Subcutaneous abdominal adipose tissue (tissue), 5 donors: ENCODE measurements around the gene ADORA1.

Source experiments
- H3K27ac ChIP-seq: one replicate; pipeline ENCODE4 v1.7.0; 2013; ENCODE audit warnings: low read depth, mild to moderate bottlenecking, inconsistent platforms, low read length, moderate library complexity
- H3K27me3 ChIP-seq, 5 donors: one replicate each; pipeline ENCODE4 v1.7.0; 2013; ENCODE audit warnings: low read length in 5 of 5, inconsistent platforms in 1 of 5; ENCODE audit not compliant: control insufficient read depth in 5 of 5, insufficient read depth in 4 of 5
- H3K36me3 ChIP-seq, 5 donors: one replicate each; pipeline ENCODE4 v1.7.0; 2013; ENCODE audit warnings: low read length in 5 of 5; ENCODE audit not compliant: control insufficient read depth in 5 of 5, insufficient read depth in 5 of 5
- H3K4me1 ChIP-seq, 5 donors: one replicate each; pipeline ENCODE4 v1.7.0; 2013; ENCODE audit warnings: low read length in 5 of 5, mild to moderate bottlenecking in 3 of 5, moderate library complexity in 1 of 5; ENCODE audit not compliant: control insufficient read depth in 5 of 5, insufficient read depth in 5 of 5
- H3K4me3 ChIP-seq, 5 donors: one replicate each; pipeline ENCODE4 v1.7.0; 2013; ENCODE audit warnings: low read length in 5 of 5, low read depth in 1 of 5
- H3K9ac ChIP-seq, 5 donors: one replicate each; pipeline ENCODE4 v1.7.0; 2013; ENCODE audit warnings: low read length in 5 of 5, mild to moderate bottlenecking in 4 of 5, moderate library complexity in 3 of 5
- H3K9me3 ChIP-seq, 5 donors: one replicate each; pipeline ENCODE4 v1.7.0; 2013; ENCODE audit warnings: low read length in 5 of 5; ENCODE audit not compliant: control insufficient read depth in 5 of 5
- donor health status: healthy.
- donor health status: healthy.
- donor health status: healthy.
- donor health status: healthy.
- donor health status: healthy.

Gene ADORA1

DNA sequence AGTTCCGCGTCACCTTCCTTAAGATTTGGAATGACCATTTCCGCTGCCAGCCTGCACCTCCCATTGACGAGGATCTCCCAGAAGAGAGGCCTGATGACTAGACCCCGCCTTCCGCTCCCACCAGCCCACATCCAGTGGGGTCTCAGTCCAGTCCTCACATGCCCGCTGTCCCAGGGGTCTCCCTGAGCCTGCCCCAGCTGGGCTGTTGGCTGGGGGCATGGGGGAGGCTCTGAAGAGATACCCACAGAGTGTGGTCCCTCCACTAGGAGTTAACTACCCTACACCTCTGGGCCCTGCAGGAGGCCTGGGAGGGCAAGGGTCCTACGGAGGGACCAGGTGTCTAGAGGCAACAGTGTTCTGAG, 38.3 kb downstream of the ADORA1 start:
- H3K27ac ChIP-seq, result no peak overlapping the region
- no peak overlapping the region for H3K4me3 ChIP-seq
- peaks cover 0 to 17% (median 8%) of the 10 kb centered on the region in 5 donors for H3K36me3 ChIP-seq
- no peaks in the 10 kb centered on the region for H3K9me3 ChIP-seq
- H3K9ac ChIP-seq, result no peak overlapping the region
- H3K4me1 ChIP-seq, result peaks cover 0 to 3% (median 0%) of the 10 kb centered on the region in 5 donors
- no peaks in the 10 kb centered on the region for H3K27me3 ChIP-seq

DNA sequence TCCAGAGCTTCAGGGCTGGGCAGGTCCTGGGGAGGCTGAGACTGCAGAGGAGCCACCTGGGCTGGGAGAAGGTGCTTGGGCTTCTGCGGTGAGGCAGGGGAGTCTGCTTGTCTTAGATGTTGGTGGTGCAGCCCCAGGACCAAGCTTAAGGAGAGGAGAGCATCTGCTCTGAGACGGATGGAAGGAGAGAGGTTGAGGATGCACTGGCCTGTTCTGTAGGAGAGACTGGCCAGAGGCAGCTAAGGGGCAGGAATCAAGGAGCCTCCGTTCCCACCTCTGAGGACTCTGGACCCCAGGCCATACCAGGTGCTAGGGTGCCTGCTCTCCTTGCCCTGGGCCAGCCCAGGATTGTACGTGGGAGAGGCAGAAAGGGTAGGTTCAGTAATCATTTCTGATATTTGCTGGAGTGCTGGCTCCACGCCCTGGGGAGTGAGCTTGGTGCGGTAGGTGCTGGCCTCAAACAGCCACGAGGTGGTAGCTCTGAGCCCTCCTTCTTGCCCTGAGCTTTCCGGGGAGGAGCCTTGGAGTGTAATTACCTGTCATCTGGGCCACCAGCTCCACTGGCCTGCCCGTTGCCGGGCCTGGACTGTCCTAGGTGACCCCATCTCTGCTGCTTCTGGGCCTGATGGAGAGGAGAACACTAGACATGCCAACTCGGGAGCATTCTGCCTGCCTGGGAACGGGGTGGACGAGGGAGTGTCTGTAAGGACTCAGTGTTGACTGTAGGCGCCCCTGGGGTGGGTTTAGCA, 38.8 kb downstream of the ADORA1 start:
- Histone ChIP-seq H3K36me3 (peaks cover 0 to 17% (median 8%) of the 10 kb centered on the region in 5 donors), H3K27ac (no peak overlapping the region), H3K9me3 (no peaks in the 10 kb centered on the region), H3K4me1 (peaks cover 0 to 3% (median 0%) of the 10 kb centered on the region in 5 donors), H3K9ac (no peak overlapping the region), H3K27me3 (no peaks in the 10 kb centered on the region), H3K4me3 (no peak overlapping the region)

DNA sequence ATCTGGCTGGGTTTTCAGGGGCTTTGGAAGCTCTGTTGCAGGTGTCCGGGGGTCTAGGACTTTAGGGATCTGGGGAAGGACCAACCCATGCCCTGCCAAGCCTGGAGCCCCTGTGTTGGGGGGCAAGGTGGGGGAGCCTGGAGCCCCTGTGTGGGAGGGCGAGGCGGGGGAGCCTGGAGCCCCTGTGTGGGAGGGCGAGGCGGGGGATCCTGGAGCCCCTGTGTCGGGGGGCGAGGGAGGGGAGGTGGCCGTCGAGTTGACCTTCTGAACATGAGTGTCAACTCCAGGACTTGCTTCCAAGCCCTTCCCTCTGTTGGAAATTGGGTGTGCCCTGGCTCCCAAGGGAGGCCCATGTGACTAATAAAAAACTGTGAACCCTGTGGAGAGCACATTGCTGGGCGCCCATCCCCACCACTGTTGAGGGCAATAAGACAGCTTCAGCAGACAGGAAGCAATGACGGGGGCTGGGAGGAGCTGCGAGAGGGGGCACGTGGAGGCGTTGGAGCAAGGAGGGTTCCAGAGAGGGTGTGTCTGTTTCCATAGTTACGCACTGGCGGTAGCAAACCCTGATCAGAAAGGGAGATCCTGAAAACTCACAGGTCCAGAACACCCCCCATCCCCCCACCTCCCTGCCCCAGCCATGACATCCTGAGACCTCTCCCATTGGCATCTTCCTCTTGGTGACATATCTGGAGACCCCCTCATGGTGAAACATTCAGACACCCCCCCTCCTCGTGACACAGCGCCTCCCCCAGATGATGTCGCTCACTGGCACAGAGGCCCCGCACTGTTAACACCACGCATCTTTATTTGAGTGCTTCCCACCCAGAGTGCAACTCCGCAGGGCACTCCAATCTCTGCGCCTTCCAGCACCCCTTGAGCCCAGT, 39.7 kb downstream of the ADORA1 start:
- Histone ChIP-seq H3K4me1 (peaks cover 0 to 3% (median 0%) of the 10 kb centered on the region in 5 donors), H3K36me3 (peaks cover 0 to 17% (median 8%) of the 10 kb centered on the region in 5 donors), H3K9me3 (no peaks in the 10 kb centered on the region), H3K9ac (no peak overlapping the region), H3K4me3 (no peak overlapping the region), H3K27me3 (no peaks in the 10 kb centered on the region), H3K27ac (no peak overlapping the region)

DNA sequence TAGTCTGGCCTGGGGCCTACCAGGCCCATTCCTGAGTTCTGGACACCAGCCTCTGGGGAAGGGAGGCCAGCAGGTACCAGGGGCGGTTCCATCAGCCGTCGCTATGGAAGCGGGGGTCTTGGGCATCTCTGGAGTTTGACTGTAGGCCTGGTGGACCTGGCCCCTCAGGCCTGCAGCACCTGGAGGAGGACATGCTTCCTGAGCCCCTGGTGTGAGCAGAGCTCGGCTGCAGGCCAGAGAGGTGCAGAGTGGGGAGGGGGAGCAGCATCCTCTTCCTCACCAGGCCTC, 40.3 kb downstream of the ADORA1 start:
- Histone ChIP-seq H3K27me3 (no peaks in the 10 kb centered on the region), H3K36me3 (peaks cover 0 to 17% (median 8%) of the 10 kb centered on the region in 5 donors), H3K9me3 (no peaks in the 10 kb centered on the region), H3K4me1 (peaks cover 0 to 3% (median 0%) of the 10 kb centered on the region in 5 donors), H3K27ac (no peak overlapping the region), H3K4me3 (no peak overlapping the region), H3K9ac (no peak overlapping the region)

DNA sequence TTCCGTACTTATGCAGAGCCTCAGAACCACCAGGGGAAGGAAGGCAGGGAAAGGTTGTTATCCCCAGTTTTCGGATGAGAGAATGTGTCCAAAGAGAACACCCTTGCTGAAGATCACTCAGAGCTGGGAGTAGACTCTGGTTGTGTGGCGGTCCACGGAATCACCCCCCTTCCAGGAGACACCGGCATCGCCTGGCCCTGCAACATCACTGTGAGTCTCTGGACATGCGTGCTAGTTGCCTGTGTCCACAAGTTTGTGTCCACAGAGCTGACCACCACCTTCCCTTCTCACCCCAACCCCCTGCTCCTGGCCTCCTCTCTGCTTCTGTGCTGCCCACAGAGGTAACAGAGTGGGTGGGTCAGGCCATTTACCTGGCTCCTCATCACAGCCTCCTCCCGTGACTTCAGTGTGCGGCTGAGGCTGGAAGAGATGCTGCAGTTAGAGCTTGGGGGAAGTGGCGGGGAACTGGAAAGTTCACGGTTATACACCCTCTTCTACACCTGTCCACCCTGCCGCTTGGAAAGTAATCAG, 40.8 kb downstream of the ADORA1 start:
- Histone ChIP-seq H3K4me3 (no peak overlapping the region), H3K4me1 (peaks cover 0 to 3% (median 0%) of the 10 kb centered on the region in 5 donors), H3K36me3 (peaks cover 0 to 15% (median 8%) of the 10 kb centered on the region in 5 donors), H3K27me3 (no peaks in the 10 kb centered on the region), H3K9ac (no peak overlapping the region), H3K9me3 (no peaks in the 10 kb centered on the region), H3K27ac (no peak overlapping the region)

DNA sequence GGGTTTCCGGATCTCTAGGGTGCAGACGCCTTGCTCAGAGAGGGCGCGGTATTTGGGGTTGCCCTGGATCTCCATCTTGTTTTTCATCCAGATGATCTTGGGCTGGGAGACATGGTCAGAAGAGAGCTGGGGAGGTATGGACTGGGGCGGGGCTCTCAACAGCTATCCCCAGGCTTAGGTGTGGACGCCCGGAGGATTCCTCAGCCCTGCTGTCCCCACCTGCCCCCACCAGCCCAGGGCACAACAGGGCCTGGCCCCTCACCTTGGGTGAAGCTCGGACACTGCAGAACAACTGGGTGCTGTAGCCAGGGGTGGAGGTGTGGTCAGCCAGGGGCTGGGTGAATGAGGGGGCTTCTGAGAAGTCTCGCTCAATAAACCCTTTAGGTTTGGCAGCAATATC, 41.5 kb downstream of the ADORA1 start:
- peaks cover 0 to 15% (median 8%) of the 10 kb centered on the region in 5 donors for H3K36me3 ChIP-seq
- no peaks in the 10 kb centered on the region for H3K27me3 ChIP-seq
- H3K27ac ChIP-seq, result no peak overlapping the region
- no peak overlapping the region for H3K9ac ChIP-seq
- H3K4me1 ChIP-seq, result peaks cover 0 to 3% (median 0%) of the 10 kb centered on the region in 5 donors
- no peaks in the 10 kb centered on the region for H3K9me3 ChIP-seq
- H3K4me3 ChIP-seq, result no peak overlapping the region

DNA sequence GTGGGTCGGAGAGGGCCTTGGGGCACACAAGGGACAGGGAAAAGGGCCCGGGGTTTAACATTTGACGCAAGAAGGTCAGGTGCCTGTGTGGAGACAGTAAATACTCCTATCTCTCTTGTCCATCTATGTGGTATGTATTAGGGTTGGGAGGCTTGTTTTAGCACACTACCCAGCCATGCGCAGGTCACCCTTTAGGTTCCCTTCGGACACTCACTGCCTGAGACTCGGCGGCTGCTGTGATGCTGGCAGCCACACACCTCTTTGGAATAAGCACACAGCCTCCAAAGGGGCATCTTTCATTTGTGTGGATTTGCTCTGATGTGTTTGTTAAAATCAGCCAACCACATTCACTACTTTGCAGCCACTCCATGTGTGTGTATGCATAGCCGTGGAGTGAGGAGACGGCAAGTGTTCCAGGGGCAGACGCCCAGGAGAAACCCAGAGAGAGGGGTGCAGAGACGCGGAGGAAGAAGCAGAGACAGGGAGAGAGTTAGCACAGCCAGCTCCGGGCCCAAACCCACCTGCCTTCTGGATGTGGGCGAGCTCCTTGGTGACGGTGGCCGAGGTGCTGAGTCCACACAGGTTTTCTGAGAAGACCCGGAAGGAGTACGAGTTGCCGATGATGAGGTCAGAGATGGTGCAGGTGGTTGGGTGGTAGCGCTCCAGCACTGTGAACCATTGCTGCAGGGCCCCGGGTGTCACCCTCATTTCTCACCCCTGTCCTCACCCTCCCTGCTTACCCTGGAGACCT, 42.4 kb downstream of the ADORA1 start:
- Histone ChIP-seq H3K27me3 (no peaks in the 10 kb centered on the region), H3K4me1 (peaks cover 0 to 3% (median 0%) of the 10 kb centered on the region in 5 donors), H3K27ac (no peak overlapping the region), H3K36me3 (peaks cover 0 to 15% (median 8%) of the 10 kb centered on the region in 5 donors), H3K4me3 (no peak overlapping the region), H3K9ac (no peak overlapping the region), H3K9me3 (no peaks in the 10 kb centered on the region)

DNA sequence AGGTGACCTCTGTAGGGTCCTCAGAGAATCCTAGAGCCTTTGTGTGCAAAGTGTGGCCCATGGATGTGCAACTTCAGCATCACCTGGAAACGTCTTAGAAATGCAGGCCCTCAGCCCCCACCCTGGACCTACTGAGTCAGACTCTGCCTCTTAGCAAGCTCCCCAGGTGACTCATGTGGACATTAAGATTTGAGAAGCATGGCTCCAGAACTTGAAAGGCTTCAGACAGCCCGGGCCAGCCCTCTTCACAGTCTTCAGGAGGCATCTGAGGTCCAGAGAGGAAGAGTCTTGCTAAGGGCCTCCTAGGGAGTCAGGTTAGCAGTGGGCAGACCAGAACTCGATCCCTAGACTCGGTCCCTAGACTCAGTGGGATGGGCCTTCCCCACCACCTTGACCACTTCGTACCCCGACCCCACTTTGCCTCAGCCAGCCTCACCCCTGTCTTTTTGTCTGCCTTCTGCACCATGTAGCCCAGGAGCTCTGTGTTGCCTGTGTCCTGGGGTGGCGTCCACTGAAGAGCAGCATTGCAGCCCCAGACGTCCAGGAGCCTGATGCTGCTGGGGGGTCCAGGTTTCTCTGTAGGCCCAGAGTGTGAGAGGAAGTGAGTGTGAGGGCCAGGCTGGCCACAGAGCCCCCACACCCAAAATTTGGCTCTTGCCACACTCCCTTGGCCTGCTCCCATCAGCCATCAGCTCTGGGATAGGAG, 43.3 kb downstream of the ADORA1 start:
- H3K27ac ChIP-seq, result no peak overlapping the region
- H3K4me3 ChIP-seq, result no peak overlapping the region
- H3K4me1 ChIP-seq, result peaks cover 0 to 10% (median 6%) of the 10 kb centered on the region in 5 donors
- peaks cover 0 to 7% (median 0%) of the 10 kb centered on the region in 5 donors for H3K36me3 ChIP-seq
- no peak overlapping the region for H3K9ac ChIP-seq
- no peaks in the 10 kb centered on the region for H3K27me3 ChIP-seq
- no peaks in the 10 kb centered on the region for H3K9me3 ChIP-seq

DNA sequence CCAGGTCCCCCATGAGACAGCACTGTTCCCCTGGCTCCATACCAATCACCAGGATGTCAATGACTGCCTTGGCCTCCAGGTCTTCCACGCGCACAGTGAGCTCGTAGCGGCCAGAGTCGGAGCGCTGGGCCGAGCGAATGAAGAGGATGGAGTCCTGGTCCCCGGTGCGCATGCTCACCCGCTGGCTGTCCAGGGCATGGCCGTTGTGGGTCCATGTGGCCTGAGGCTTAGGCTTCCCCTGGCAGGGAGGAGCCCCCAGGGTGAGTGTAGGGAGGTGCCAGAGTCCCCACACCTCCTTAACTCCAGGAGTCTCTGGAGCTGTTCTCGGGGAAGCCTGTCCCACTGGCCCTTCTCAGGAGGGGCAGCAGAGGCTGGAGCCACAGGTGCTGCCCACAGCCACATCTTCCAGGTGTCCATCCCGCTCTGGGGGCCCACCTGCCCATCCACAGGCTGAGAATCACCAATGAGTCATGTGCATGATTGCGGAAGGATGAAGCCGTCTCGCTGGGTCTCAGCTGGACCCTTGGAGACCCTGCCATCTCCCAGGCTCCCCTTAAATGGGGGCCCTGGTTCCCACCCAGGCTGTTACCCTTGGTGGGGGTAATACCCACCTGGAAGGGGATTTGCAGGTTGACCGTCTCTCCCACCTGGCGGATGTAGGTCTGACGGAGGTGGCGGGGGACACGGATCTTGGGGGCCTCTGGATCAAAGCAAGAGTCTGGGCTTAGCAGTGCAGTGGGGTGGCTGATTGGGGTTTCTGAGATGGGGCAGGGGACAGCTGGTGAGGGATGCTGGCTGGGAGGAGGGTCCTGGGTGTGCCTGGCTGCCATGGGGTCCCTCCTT, 44.0 kb downstream of the ADORA1 start:
- Histone ChIP-seq H3K36me3 (no peaks in the 10 kb centered on the region), H3K4me3 (no peak overlapping the region), H3K27me3 (no peaks in the 10 kb centered on the region), H3K9ac (no peak overlapping the region), H3K9me3 (no peaks in the 10 kb centered on the region), H3K4me1 (peaks cover 0 to 14% (median 12%) of the 10 kb centered on the region in 5 donors), H3K27ac (no peak overlapping the region)
